Bone marrow (tissue), 2 donors: ENCODE data around the gene MAST4.

Source experiments
- DNase-seq, 2 donors: peaks; one replicate each; lab custom pipeline; 2025; lab: John Stamatoyannopoulos, UW

Gene MAST4

GRCh38 chr5:66603881-66604280 is 7.7 kb downstream of the MAST4 start:
- no peak for DNase-seq

GRCh38 chr5:66606713-66607112 is 10.5 kb downstream of the MAST4 start:
- no peak for DNase-seq

- no peak for DNase-seq
These were observed 12.3 kb downstream of the MAST4 start for GRCh38 chr5:66608501-66608900.

- no peak for DNase-seq
These were observed 13.4 kb downstream of the MAST4 start for GRCh38 chr5:66609615-66610014.

- no peak for DNase-seq
These were observed 16.0 kb downstream of the MAST4 start for GRCh38 chr5:66612226-66612625.

- DNase-seq, result no peak
These were observed 18.9 kb downstream of the MAST4 start for GRCh38 chr5:66615136-66615535.

GRCh38 chr5:66615894-66616293 is 19.7 kb downstream of the MAST4 start:
- DNase-seq, result no peak

- no peak for DNase-seq
These were observed 20.5 kb downstream of the MAST4 start for GRCh38 chr5:66616520-66617225.

- DNase-seq, result no peak
These were observed 21.2 kb downstream of the MAST4 start for GRCh38 chr5:66617226-66617861.

- no peak for DNase-seq
These were observed 22.0 kb downstream of the MAST4 start for GRCh38 chr5:66617991-66618768.

GRCh38 chr5:66620711-66621110 is 24.5 kb downstream of the MAST4 start:
- peak in 1 of 2 donors; percentile 65 for DNase-seq

- no peak for DNase-seq
These were observed 25.0 kb downstream of the MAST4 start for GRCh38 chr5:66621146-66621545.

- no peak for DNase-seq
These were observed 25.5 kb downstream of the MAST4 start for GRCh38 chr5:66621736-66622135.

- DNase-seq, result no peak
These were observed 32.4 kb downstream of the MAST4 start for GRCh38 chr5:66628561-66628960.

GRCh38 chr5:66629446-66629845 is 33.3 kb downstream of the MAST4 start:
- DNase-seq, result no peak

- no peak for DNase-seq
These were observed 37.6 kb downstream of the MAST4 start for GRCh38 chr5:66633754-66634153.

GRCh38 chr5:66634601-66635000 is 38.4 kb downstream of the MAST4 start:
- no peak for DNase-seq

GRCh38 chr5:66637994-66638393 is 41.8 kb downstream of the MAST4 start:
- no peak for DNase-seq

- peak in 1 of 2 donors; percentile 24 for DNase-seq
These were observed 42.8 kb downstream of the MAST4 start for GRCh38 chr5:66639037-66639436.

GRCh38 chr5:66642538-66642937 is 46.3 kb downstream of the MAST4 start:
- DNase-seq, result no peak

- no peak for DNase-seq
These were observed 47.2 kb downstream of the MAST4 start for GRCh38 chr5:66643387-66643786.

- DNase-seq, result no peak
These were observed 47.9 kb downstream of the MAST4 start for GRCh38 chr5:66644111-66644510.

- no peak for DNase-seq
These were observed 48.8 kb downstream of the MAST4 start for GRCh38 chr5:66645039-66645438.
